Left lung (tissue), 10 donors: ENCODE results near the gene MAN1B1. TPM values are rescaled to one million over a fixed set of nuclear protein-coding genes. Genes with fewer than 3 reads are reported as not detected.

ENCODE experiments used
- ATAC-seq: fragments of 200-7000 bp; cut with Tn5 transposase; one replicate; pipeline ENCODE4 v1.9.1; 2020; ENCODE audit warnings: moderate library complexity
- DNase-seq, 4 donors: peaks; one replicate each; pipeline ENCODE4 v3.0.0-alpha.2; 2013 to 2020
- H3K27ac ChIP-seq, 2 donors: fragments of 200-600 bp; sonication (generic) in 1 of 2; one replicate each; pipeline versions ENCODE4 v1.5.0 to v1.8.0; 2020 to 2021
- H3K27me3 ChIP-seq, 2 donors: fragments of 200-600 bp; sonication (generic) in 1 of 2; one replicate each; pipeline versions ENCODE4 v1.5.0 to v1.8.0; 2020 to 2021
- H3K36me3 ChIP-seq, 2 donors: fragments of 200-600 bp; sonication (generic) in 1 of 2; one replicate each; pipeline versions ENCODE4 v1.5.0 to v1.8.0; 2020 to 2021
- H3K4me1 ChIP-seq, 2 donors: fragments of 200-600 bp; one replicate each; pipeline ENCODE4 v1.8.0; 2021
- H3K4me3 ChIP-seq, 2 donors: fragments of 200-600 bp; sonication (generic) in 1 of 2; one replicate each; pipeline versions ENCODE4 v1.5.0 to v1.8.0; 2020 to 2021; ENCODE audit warnings: mild to moderate bottlenecking in 1 of 2
- H3K9me3 ChIP-seq, 2 donors: fragments of 200-600 bp; sonication (generic) in 1 of 2; one replicate each; pipeline versions ENCODE4 v1.5.0 to v1.8.0; 2020 to 2021
- CTCF ChIP-seq, 2 donors: fragments of 200-600 bp; sonication (generic) in 1 of 2; IDR thresholded peaks; one replicate each; pipeline versions ENCODE4 v1.5.0 to v1.8.0; 2021; ENCODE audit warnings: antibody characterized with exemption in 2 of 2
- intact Hi-C, 2 donors: fragments of 100-400 bp; cut with DNase I; formaldehyde crosslinking; loops; one replicate each; pipeline versions ENCODE4 v1.11.2 to v1.14.2; 2022
- polyA plus RNA-seq, 6 donors: library from polyadenylated mRNA; unstranded; fragments of 120-200 nt; gene quantifications; one replicate each; pipeline ENCODE4 v1.2.1, GENCODE V29; 2013; ENCODE audit not compliant: insufficient read length in 6 of 6
- total RNA-seq, 2 donors: library from RNA; stranded (reverse); fragmentation: NEBNext Ultra II Directional; extraction: Animal tissue kit (Norgen Biotek cat#: 25700); gene quantifications; one replicate each; pipeline ENCODE4 v1.2.1, GENCODE V29; 2021
- donor health status: DM: no; HTN: yes; CAD: no.
- donor health status: DM: no; HTN: no; CAD: no.

Gene MAN1B1
- total and polyA plus RNA-seq, 8 donors, result 51.5 to 74.9 (median 64.8) TPM

DNA sequence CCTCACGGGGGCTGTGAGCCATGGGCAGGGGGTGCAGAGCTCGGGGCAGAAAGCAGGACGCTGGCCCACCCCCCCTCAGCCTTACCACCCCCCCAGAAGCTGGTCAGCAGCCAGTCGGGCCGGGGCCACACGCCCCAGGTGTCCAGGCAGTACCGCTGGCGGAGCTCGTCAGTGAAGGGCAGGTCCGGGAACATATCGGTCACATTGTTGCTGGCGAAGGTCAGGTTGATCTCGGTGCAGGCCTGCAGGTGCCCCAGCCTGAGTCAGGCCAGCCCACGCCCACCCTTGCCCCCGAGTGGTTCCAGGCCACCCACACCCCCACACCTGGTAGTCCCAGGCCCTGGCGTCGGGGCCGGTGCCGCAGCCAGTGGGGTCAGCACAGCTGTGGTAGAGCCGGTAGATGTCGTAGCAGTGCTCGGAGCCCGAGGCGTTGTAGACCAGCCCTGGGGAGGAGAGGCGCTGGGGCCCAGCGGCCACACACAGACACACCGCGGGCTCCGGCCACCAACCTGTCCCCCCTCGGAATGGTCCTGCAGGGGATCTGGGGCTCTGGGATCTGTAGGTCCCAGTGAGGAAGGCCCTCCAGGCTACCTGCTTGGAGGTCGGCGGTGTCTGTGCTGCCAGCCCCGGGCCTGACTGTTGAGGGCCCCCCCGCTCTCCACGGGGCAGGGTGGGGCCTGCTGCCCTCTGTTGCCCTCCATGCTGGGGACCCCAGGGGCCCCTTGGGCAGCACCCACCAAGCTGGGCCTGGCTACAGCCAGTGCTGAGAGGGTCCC lies 25.2 kb downstream of the MAN1B1 start:
- no peak for TF ChIP-seq CTCF (IDR thresholded peaks at IDR 0.05)
- intact Hi-C loops, result no loop called here
- peak in 1 of 4 donors; percentile 76 for DNase-seq
- ATAC-seq, result no peak
- Histone ChIP-seq H3K4me3 (no peak overlapping the region), H3K27me3 (peaks cover 0 to 15% of the 10 kb centered on the region in 2 donors), H3K4me1 (peaks cover 0 to 21% of the 10 kb centered on the region in 2 donors), H3K9me3 (no peaks in the 10 kb centered on the region), H3K36me3 (peaks cover 0 to 61% of the 10 kb centered on the region in 2 donors), H3K27ac (no peak overlapping the region)

DNA sequence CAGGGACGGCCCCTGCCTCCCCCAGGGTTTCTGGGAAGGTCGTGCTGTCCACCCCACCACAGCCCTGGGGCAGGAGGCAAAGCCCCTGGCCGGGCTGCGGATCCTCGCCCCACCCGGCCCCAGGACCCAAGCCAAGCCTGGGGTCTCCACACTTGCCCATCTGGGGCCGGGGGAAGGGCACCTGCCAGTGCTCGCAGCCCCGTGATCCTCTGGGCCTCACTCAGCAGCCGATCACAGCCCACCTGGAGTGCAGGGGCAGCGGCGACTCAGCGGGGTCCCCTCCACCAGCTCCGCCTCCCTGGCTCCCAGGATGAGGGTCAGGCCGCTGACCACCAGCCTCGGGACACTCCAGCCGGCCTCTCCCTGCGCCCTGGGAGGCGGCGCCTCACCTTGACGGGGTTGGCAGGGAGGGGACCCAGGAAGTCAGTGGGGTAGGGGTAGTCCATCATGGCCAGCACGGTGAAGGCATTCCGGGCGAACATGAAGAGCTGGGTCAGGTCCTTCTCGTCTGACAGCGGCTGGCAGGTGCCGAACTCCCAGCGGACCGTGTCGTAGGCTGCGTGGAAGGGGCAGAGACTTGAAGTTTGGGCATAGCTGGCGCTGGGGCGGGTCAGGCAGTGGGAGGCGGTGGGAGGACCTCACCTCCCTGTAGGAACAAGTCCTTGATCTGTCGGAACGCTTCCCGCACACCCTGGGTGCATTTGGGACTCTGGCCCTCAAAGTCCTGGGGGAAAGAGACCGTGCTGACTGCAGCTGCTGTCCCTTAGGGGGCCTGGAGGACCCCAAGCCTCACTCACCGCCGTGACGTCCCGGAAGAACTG lies 26.0 kb downstream of the MAN1B1 start:
- ATAC-seq, result no peak
- Histone ChIP-seq H3K27ac (no peak overlapping the region), H3K4me1 (peaks cover 0 to 21% of the 10 kb centered on the region in 2 donors), H3K9me3 (no peaks in the 10 kb centered on the region), H3K36me3 (peaks cover 0 to 53% of the 10 kb centered on the region in 2 donors), H3K27me3 (peaks cover 0 to 22% of the 10 kb centered on the region in 2 donors), H3K4me3 (no peak overlapping the region)
- TF ChIP-seq CTCF (IDR thresholded peaks at IDR 0.05), result no peak
- DNase-seq, result no peak
- intact Hi-C loops, result no loop called here

DNA sequence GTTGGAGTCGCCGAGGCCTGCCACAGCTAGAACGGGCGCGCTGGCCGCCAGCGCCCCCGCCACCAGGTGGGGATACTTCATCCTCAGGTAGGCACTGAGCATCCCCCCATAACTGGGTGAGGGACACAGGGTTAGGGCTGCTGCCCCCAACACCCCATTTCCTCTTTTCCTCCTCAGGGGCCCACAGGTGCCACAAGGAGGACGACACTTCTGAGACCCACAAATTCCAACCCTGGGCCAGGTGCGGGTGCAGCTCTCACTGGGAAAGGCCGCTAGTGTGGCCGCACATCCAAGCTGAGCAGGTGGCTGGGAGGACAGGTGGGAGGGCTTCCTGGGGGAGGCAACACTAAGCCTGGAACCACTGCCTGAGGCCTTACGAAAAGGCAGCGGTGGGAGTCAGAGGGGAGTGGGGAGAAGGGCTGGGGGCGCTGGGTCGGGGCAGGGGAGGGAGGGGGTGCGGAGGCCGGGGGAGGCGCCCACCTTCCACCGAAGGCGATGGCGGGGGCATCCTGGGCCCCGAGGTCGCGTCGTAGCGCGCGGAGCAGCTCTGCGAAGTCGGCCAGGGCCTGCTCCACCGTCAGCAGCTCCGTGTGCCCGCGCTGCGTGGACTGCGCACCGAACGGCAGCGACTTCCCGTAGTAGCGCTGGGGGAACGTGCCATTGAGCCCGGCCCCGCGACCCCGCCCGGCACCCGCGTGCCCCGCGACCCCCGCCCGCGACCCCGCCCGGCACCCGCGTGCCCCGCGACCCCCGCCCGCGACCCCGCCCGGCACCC lies 26.8 kb downstream of the MAN1B1 start:
- DNase-seq, result no peak
- no peak for TF ChIP-seq CTCF (IDR thresholded peaks at IDR 0.05)
- Histone ChIP-seq H3K27me3 (peaks cover 0 to 22% of the 10 kb centered on the region in 2 donors), H3K36me3 (peaks cover 0 to 45% of the 10 kb centered on the region in 2 donors), H3K9me3 (no peaks in the 10 kb centered on the region), H3K4me1 (peaks cover 0 to 21% of the 10 kb centered on the region in 2 donors), H3K27ac (no peak overlapping the region), H3K4me3 (peak overlapping the region in 1 of 2 donors; percentile 78)
- no peak for ATAC-seq
- intact Hi-C loops, result no loop called here

- peaks cover 0 to 39% of the 10 kb centered on the region in 2 donors for H3K36me3 ChIP-seq
- peak overlapping the region in 1 of 2 donors; percentile 41 for H3K27ac ChIP-seq
- peaks cover 0 to 21% of the 10 kb centered on the region in 2 donors for H3K4me1 ChIP-seq
- H3K9me3 ChIP-seq, result no peaks in the 10 kb centered on the region
- DNase-seq (no peak), ATAC-seq (no peak)
- peak overlapping the region; percentile 78 to 79 for H3K4me3 ChIP-seq
- intact Hi-C loops, result no loop called here
- H3K27me3 ChIP-seq, result peaks cover 0 to 22% of the 10 kb centered on the region in 2 donors
- TF ChIP-seq CTCF (IDR thresholded peaks at IDR 0.05), result no peak
These were observed 27.4 kb downstream of the MAN1B1 start for GRCh38 chr9:137114220-137114612.
